HepG2 (cell line): ENCODE measurements around the gene MEGF6. TPM values are rescaled to one million over a fixed set of nuclear protein-coding genes. Genes with fewer than 3 reads are reported as not detected.

Experiments used
- BORCS8-MEF2B ChIP-seq: sonication (generic); formaldehyde crosslinking; IDR thresholded peaks from 2 replicates; pipeline ENCODE4 v1.8.0; 2022; ENCODE audit warnings: mild to moderate bottlenecking, missing genetic modification reagents
- CHD4 ChIP-seq: fragments of 200-600 bp; sonication (generic); IDR thresholded peaks from 2 replicates; pipeline ENCODE4 v1.7.0; 2017; ENCODE audit warnings: mild to moderate bottlenecking, low read length, borderline replicate concordance
- CREB3 ChIP-seq: sonication (generic); formaldehyde crosslinking; IDR thresholded peaks from 2 replicates; pipeline ENCODE4 v1.5.0; 2020; ENCODE audit warnings: missing genetic modification reagents
- DR1 ChIP-seq: sonication (generic); formaldehyde crosslinking; IDR thresholded peaks from 2 replicates; pipeline ENCODE4 v1.8.0; 2021; ENCODE audit warnings: mild to moderate bottlenecking, missing genetic modification reagents, inconsistent platforms
- E2F5 ChIP-seq: sonication (generic); formaldehyde crosslinking; conservative IDR thresholded peaks from 2 replicates; pipeline ENCODE4 v1.4.0; 2020; ENCODE audit warnings: missing genetic modification reagents
- FOXO1 ChIP-seq: sonication (generic); formaldehyde crosslinking; IDR thresholded peaks from 2 replicates; pipeline ENCODE4 v1.4.0; 2020; ENCODE audit warnings: missing genetic modification reagents
- IKZF4 ChIP-seq: sonication (generic); formaldehyde crosslinking; IDR thresholded peaks from 2 replicates; pipeline ENCODE4 v1.5.1; 2020; ENCODE audit warnings: borderline replicate concordance, mild to moderate bottlenecking, low read depth, missing genetic modification reagents; ENCODE audit errors: not compliant biosample characterization
- IRF2 ChIP-seq: IDR thresholded peaks from 2 replicates; pipeline ENCODE4 v1.6.1; 2018; ENCODE audit warnings: missing genetic modification reagents, missing compliant biosample characterization
- MIER3 ChIP-seq: IDR thresholded peaks from 2 replicates; pipeline ENCODE4 v1.6.1; 2016; ENCODE audit warnings: missing compliant biosample characterization, borderline replicate concordance
- NFATC3 ChIP-seq: sonication (generic); formaldehyde crosslinking; IDR thresholded peaks from 2 replicates; pipeline ENCODE4 v1.5.1; 2020; ENCODE audit warnings: mild to moderate bottlenecking, missing genetic modification reagents
- TOE1 ChIP-seq: sonication (generic); formaldehyde crosslinking; IDR thresholded peaks from 2 replicates; pipeline ENCODE4 v1.4.0; 2020; ENCODE audit warnings: mild to moderate bottlenecking, missing genetic modification reagents
- ZFX ChIP-seq: sonication (generic); formaldehyde crosslinking; IDR thresholded peaks from 2 replicates; pipeline ENCODE4 v1.4.0; 2020; ENCODE audit warnings: mild to moderate bottlenecking, low read depth, missing genetic modification reagents, moderate library complexity
- ZFYVE20 ChIP-seq: sonication (generic); formaldehyde crosslinking; IDR thresholded peaks from 2 replicates; pipeline ENCODE4 v1.8.0; 2023; ENCODE audit warnings: low read depth, mild to moderate bottlenecking, moderate library complexity, missing genetic modification reagents, borderline replicate concordance
- ZNF143 ChIP-seq: sonication (generic); formaldehyde crosslinking; IDR thresholded peaks from 2 replicates; pipeline ENCODE4 v1.4.0; 2020; ENCODE audit warnings: missing genetic modification reagents
- ZNF292 ChIP-seq: sonication (generic); formaldehyde crosslinking; IDR thresholded peaks from 2 replicates; pipeline ENCODE4 v1.8.1; 2022; ENCODE audit warnings: mild to moderate bottlenecking, low read depth, missing genetic modification reagents, borderline replicate concordance
- ZNF354B ChIP-seq: sonication (generic); formaldehyde crosslinking; IDR thresholded peaks from 2 replicates; pipeline ENCODE4 v1.8.0; 2022; ENCODE audit warnings: mild to moderate bottlenecking, missing genetic modification reagents
- ZNF709 ChIP-seq: sonication (generic); formaldehyde crosslinking; IDR thresholded peaks from 2 replicates; pipeline ENCODE4 v1.5.0; 2020; ENCODE audit warnings: mild to moderate bottlenecking, missing genetic modification reagents
- ZNF747 ChIP-seq: sonication (generic); formaldehyde crosslinking; IDR thresholded peaks from 2 replicates; pipeline ENCODE4 v1.8.1; 2023; ENCODE audit warnings: missing genetic modification reagents, mild to moderate bottlenecking, borderline replicate concordance
- ZNF749 ChIP-seq: sonication (generic); formaldehyde crosslinking; IDR thresholded peaks from 2 replicates; pipeline ENCODE4 v1.8.0; 2022; ENCODE audit warnings: mild to moderate bottlenecking, missing genetic modification reagents, moderate library complexity, borderline replicate concordance
- ZSCAN21 ChIP-seq: sonication (generic); formaldehyde crosslinking; IDR thresholded peaks from 2 replicates; pipeline ENCODE4 v1.8.0; 2022; ENCODE audit warnings: mild to moderate bottlenecking, missing genetic modification reagents, moderate library complexity, borderline replicate concordance
- polyA plus RNA-seq, 8 experiments: library from polyadenylated mRNA; depleted of rRNA in 3 of 8; stranded (reverse) in 7 of 8; unstranded in 1 of 8; fragments of >200 nt; fragmentation: Illumina TruSeq in 4 of 8; extraction: Trizol in 4 of 8; gene quantifications; 2 replicates each; pipeline versions ENCODE4 v1.2.1 to v1.2.3, GENCODE V29; 2011 to 2016; ENCODE audit warnings: low read depth in 4 of 8, missing spikeins in 1 of 8, mixed read lengths in 1 of 8; ENCODE audit not compliant: insufficient read depth in 1 of 8
- total RNA-seq, 5 experiments: library from RNA; depleted of rRNA; stranded (reverse); fragments of >200 nt; fragmentation: Illumina TruSeq; extraction: Trizol; gene quantifications; 2 replicates each; pipeline ENCODE4 v1.2.3, GENCODE V29; 2016; ENCODE audit warnings: low read depth in 1 of 5
- TF ChIP-seq, protein P1 (sequence below): sonication (generic); formaldehyde crosslinking; IDR thresholded peaks from 2 replicates; pipeline ENCODE4 v1.5.1; 2020; ENCODE audit warnings: mild to moderate bottlenecking, missing genetic modification reagents

MEGF6 gene
- total and polyA plus RNA-seq, 2 of the 13 experiments (the other 11 are each of a cell fraction or from before 2014, with no cell fraction given) = 1.9 TPM

- TF ChIP-seq, protein P1, sequence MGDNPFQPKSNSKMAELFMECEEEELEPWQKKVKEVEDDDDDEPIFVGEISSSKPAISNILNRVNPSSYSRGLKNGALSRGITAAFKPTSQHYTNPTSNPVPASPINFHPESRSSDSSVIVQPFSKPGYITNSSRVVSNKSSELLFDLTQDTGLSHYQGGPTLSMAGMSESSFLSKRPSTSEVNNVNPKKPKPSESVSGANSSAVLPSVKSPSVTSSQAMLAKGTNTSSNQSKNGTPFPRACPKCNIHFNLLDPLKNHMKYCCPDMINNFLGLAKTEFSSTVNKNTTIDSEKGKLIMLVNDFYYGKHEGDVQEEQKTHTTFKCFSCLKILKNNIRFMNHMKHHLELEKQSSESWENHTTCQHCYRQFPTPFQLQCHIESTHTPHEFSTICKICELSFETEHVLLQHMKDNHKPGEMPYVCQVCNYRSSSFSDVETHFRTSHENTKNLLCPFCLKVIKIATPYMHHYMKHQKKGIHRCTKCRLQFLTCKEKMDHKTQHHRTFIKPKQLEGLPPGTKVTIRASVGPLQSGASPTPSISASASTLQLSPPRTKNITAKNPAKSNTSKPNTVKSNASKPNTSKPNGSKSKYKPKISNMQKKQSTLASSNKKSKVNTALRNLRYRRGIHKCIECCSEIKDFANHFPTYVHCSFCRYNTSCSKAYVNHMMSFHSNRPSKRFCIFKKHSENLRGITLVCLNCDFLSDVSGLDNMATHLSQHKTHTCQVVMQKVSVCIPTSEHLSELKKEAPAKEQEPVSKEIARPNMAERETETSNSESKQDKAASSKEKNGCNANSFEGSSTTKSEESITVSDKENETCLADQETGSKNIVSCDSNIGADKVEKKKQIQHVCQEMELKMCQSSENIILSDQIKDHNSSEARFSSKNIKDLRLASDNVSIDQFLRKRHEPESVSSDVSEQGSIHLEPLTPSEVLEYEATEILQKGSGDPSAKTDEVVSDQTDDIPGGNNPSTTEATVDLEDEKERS (CRISPR knock-in tag) = no peak
- TF ChIP-seq ZNF709 (CRISPR knock-in tag) = no peak
- no peak for TF ChIP-seq ZNF143 (CRISPR knock-in tag)
- TF ChIP-seq TOE1 (CRISPR knock-in tag) = no peak
- TF ChIP-seq FOXO1 = no peak
- no peak for TF ChIP-seq BORCS8-MEF2B (CRISPR knock-in tag)
- TF ChIP-seq IRF2 (CRISPR knock-in tag) = no peak
- TF ChIP-seq E2F5 (CRISPR knock-in tag) = no peak
- TF ChIP-seq ZNF749 (CRISPR knock-in tag) = no peak
- peak; percentile 5 for TF ChIP-seq IKZF4 (CRISPR knock-in tag)
- no peak for TF ChIP-seq NFATC3
- no peak for TF ChIP-seq ZNF354B (CRISPR knock-in tag)
- TF ChIP-seq ZFYVE20 (CRISPR knock-in tag) = no peak
- TF ChIP-seq MIER3 (CRISPR knock-in tag) = no peak
- TF ChIP-seq ZNF292 (CRISPR knock-in tag) = 0 out of 2 replicates have a peak, but pooled peaks have one; percentile 17
- 0 out of 2 replicates have a peak, but pooled peaks have one; percentile 19 for TF ChIP-seq CHD4
- no peak for TF ChIP-seq ZSCAN21 (CRISPR knock-in tag)
- TF ChIP-seq DR1 = no peak
- TF ChIP-seq ZNF747 (CRISPR knock-in tag) = peak; percentile 82; the same call in 1 of the 2 replicates
- no peak for TF ChIP-seq ZFX (CRISPR knock-in tag)
- no peak for TF ChIP-seq CREB3 (CRISPR knock-in tag)
Measured at GRCh38 chr1:3457910-3458883, 153.1 kb downstream of the MEGF6 start (continued).
